NCI-H82 (cell line): ENCODE data around the gene PRDM12.

ENCODE experiments used
- DNase-seq: peaks from one replicate; lab custom pipeline; 2025; lab: John Stamatoyannopoulos, UW

The PRDM12 gene

GRCh38 chr9:130635721-130636647 is 28.4 kb upstream of the PRDM12 start:
- no peak for DNase-seq

DNA sequence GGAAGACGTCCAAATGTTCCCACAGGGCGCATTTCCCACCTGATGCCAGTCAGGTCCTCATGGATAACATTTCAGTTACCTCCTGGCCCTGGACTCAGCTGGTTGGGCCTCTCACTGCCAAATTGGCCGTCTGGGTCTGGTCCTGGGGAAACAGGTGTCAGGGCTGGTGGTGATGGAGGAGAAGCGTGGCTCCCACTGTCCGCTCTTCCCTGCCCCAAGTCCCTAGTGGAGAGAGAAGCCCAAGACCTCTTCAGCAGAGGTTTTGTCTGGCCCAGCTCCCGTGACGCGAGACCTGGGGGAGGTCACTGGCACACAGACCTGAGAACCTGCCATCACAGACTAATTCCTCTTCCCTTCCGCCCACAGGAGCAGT is 27.8 kb upstream of the PRDM12 start:
- DNase-seq: no peak

DNA sequence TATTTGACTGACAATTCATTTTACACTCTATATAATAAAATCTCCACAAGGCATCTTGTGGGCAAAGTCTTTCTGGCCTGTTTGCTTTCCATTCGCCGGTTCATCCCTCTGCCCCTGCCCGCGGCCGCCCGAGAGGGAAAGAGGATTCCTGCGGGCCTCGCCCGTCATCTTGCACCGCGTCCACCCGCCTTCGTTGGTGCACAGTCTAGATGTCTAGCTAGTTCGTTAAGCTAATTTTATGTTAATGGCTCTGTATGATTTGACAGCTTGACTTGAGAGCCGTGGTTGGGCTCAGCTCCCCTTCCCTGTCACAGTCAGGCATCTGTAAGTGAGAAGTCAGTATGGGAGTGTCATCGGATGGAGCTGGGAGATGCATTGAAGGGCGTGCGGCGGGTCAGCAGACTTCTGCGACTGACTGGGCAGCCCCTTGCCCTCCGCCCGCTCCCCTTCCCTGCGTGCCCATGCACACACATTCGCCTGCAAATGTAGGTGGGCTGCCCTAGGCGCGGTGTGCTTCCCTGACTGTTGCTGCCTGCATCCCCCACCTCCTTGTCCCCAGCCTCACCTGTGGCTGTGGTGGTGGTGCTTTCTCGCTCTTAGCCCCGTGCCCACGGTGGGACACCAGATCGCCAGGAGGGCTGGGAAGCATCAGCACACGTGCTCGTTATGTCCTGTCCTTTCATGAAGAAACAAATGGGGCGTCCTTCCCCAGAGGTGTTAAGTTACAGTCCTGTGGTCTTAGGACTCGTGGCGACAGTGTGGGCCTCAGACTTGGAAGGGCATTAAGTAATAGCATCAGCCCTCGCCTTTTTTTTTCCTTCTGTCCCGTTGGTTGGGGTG is 25.9 kb upstream of the PRDM12 start:
- no peak for DNase-seq

DNA sequence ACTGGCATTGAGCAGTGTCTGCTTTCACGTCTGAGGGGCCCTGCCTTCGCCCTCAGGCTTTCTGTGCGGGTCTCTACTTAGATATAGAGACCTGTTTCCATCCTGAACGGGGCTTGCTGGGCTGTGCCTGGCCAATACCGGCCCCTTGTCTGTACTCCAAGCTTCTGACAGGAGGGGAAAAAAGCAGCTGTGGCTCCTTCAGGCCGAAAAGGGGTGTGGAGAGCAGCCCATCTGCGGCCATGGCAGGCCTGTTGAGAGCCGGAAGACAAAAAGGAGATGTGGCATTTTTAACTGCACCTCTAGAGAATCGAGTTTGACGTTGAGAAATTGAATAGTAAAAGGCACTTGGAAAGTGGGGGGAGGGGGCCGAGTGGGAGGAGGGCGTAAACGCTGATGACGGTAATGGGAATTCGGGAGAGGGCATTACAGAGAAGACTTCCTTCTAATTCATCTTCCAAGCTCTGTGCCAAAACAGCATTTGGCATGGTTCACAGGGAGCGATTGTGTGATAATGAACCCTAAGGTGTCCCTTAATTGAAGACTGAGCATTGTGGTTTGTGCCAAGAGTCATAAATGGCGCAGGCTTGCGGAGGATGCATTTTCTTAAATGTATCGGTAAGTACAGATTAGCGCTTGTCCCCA is 25.1 kb upstream of the PRDM12 start:
- DNase-seq: no peak

GRCh38 chr9:130639866-130640555 is 24.4 kb upstream of the PRDM12 start:
- DNase-seq: no peak

DNA sequence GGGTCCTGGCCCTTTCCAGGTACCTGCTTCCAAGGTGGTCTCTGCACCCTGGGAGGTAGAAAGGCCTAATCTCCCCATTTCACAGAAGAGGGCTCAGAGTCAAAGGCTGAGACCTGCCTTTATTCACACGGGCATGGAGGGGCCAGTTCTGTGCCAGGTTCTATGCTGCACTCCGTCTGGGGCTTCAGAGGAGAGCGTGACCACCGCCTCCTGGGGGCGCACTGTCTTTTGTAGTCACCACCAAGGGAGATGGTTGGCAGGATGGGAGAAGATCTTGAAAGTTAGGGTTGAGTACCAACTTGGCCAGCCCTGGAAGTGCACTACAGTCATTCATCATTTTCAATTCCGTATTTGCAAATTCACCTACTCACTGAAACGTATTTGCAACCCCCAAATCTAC is 23.7 kb upstream of the PRDM12 start:
- DNase-seq: no peak

- no peak for DNase-seq
These were observed 21.5 kb upstream of the PRDM12 start for GRCh38 chr9:130642926-130643325.

DNA sequence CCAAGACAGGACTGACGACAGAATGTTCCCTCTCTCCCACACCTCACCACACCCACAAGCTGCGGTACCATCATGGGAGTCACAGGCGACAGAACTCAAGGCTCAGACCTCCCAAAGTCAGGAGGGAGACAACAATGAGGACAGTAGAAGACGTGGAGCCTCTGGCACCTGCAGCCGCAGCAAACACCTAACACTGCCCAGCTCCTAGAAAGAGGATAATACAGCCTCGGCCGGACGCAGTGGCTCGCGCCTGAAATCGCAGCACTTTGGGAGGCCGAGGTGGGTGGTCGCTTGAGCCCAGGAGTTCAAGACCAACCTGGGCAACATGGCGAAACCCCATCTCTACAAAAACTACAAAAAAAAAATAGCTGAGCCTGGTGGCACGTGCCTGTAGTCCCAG is 13.2 kb upstream of the PRDM12 start:
- no peak for DNase-seq

DNA sequence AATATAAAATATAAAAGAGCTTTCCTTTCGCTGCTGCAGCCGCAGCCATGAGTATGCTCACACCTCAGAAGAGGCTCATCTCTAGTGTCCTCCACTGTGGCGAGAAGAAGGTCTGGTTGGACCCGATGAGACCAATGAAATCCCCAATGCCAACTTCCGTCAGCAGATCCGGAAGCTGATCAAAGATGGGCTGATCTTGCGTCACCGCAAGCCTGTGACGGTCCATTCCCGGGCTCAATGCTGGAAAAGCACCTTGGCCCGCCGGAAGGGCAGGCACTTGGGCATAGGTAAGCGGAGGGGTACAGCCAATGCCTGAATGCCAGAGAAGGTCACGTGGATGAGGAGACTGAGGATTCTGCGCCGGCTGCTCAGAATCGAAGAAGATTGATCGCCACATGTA is 12.6 kb upstream of the PRDM12 start:
- no peak for DNase-seq

DNA sequence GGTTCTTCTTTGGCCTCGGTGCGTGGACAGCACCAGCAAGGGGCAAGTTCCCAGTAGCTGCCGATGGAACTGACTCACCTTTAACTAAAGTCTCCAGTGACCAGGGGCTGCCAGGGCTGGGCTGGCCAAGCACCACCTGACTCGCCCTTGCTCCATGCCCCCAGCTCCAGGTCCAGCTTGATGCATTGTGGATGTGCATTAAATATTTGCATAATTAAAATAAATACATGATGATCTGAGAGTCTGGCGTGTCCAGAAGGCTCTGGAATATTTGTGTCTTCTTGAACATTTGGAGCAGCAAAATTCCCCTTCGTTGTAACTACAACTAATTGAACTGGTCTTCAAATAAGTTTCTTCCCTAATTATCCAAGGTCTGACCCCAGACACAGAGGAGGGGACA is 9.5 kb upstream of the PRDM12 start:
- DNase-seq: no peak

DNA sequence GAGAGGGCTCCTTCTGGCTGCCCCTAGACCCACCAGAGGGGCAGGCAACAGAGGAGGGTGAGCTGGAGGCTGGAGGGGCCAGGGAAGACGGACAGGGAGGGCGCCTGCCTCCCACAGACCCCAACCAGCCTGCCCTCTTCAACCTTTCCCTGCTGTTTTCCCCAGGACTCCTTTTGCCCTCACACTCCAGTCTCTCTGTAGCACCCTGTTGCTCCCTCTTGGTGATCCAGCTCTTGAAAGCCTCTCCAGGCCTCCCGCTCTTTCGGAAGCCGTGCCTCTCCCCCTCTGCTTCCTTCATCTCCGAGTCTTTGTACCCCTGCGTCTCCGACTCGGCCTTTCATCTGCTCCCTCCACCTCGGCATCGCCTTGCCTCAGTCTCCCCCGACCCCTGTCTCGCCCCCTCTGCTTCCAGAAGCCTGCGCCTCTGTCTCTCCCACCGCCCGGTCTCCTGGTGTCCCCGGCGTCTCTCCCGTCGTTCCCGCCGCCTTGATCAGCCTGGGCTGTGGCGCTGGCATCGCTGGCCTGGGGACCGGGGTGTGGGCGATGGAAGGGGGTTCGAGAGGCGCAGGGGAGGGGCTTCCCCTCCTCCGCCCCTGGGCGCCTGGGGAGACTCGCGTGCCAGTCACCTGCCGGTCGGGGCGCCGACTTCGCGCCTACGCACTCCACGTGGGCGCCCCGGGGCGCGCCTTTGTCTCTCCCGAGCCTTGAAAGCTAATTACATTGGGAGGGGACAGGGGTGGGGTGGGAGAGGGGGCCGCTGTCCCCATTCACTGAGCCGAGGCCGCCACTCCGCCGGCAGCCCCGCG is 5.3 kb upstream of the PRDM12 start:
- peak; percentile 17 for DNase-seq

DNA sequence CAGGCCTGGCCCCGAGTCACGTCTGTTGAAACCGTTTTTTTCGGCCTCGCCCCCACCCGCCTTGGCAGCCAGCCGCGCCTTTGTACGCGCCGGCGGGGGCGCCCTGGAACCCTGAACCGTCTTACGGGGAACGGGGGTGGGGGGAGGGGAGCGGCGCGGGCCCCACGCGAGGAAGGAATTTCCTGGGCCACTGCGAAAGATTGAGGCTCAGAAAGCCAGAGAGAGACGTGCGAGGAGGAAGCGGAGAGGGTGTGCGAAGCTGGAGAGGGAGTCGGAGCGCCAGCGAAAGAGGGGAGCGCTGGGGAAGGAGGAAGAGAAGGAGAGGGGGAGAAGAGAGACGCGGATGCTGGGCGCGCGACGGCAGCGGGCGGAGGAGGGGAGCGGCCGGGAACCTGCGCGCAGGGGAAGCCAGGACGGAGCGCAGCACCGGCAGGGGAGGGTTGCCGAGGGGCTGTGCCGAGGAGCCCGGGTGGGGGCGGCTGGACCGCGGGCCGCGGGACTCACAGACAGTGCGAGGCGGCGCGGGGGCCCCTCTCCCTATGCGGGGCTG is 4.6 kb upstream of the PRDM12 start:
- DNase-seq: peak; percentile 47

DNA sequence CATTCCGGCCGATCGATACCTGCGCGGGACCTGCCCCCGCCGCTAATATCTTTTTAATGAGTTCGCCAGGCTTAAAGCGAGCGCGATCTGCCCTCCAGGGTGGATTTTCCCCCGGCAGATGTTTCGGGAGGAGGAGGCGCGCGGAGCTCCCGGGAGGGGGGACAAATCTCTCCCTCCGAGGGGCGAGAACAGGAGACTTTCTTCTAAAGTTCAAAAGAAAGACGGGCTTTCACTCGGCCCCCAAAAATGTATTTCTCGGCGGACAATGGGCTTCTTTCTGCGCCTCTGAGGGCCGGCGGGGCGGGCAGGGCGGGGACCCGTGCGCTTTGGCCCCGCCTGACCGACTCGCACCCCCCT is 4.1 kb upstream of the PRDM12 start:
- DNase-seq: peak; percentile 61

- peak; percentile 28 for DNase-seq
These were observed 3.5 kb upstream of the PRDM12 start for GRCh38 chr9:130660683-130661450.

DNA sequence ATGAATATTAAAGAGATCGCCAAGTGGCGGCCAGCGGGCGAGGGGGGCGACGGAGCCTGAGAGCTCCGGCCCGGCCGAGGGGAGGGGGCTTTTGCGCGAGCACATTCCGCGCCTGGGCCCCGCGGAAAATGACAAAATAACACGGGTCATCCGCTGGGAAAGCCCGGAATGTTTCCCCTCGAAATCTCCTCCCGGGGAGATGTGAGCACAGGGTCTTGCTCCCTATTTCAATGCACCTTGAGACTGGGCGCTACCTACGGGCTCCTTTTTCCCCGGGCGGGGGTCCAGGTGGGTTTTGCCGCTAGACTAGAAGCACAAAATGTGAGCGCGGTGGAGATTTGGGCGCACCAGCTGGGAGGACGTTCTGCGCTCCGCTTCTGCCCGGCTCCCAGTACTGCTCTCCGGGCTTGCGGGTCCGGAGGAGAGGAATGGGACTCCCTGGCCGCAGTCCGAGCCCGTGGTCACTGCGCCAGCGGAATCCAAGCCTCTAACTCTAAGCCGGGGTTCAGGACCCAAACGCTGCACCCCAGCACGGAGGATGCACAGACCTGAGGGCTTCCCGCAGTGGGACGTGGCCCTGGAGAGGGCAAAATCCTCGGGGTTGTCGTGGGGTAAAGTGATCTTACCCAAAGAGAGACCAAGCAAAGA is 2.8 kb upstream of the PRDM12 start:
- DNase-seq: no peak

GRCh38 chr9:130662099-130662969 is 2.1 kb upstream of the PRDM12 start:
- DNase-seq: no peak

DNA sequence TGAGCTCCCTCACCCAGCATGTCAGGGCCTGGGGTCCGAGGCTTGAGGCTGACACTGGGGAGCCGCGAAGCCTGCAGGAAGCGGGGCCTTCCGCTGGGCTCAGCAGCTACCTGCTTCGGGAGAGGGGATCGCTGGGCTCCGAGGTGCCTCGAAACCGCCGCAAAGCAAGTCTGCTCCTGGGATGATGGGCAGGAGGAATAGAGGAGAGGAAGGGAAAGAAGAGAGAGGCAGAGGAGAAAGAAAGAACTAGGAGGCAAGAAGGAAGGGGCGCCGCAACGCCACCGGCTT is 1.5 kb upstream of the PRDM12 start:
- DNase-seq: no peak

DNA sequence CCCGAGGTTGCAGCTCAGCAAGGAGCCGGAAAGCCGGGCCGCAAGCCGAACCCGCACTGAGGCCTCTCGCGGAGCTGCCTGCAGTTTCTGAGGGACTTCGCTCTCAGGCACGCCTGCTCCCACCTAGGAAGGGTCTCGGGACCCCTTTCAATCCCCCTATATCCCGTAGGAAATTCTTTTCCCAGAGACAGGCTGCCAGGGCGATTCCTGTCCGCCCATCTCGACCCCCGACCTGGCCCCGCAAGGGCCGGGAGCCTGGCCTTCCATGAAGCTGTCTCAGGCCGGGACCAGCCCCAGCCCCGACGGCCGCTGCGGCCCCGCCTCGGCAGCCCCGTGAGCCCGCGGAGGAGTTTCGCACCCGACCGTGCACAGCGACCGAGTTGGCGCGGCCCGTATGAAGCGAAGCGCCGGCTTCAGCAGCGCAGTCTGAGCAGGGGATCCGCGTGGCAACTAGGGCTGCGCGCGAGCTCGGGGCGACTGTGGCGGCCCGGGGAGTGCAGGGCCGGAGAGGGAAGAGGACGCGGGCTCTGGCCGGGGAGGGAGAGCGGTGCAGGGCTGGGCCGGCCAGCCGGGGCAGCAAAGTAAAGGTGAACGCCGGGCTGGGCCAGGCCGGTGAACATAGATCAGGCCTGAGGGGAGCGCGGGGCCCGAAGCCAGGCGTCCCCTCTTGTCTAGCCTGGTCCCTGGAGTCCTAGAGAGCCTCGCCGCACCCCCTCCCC is 977 bp upstream of the PRDM12 start:
- DNase-seq: peak; percentile 27

DNA sequence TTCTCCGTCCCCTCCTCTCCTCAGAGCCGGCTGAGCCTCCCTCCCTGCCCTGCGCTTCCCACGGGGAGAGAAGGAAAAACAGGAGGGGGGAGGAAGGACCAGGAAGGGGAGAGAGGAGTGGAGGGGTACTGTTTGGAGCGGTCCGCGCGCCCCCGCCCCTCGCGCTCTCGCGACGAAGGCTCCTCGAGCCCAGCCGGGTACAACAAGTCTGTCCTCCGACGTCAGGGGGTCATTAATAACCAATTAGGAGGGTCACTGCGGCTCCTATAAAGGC is 480 bp upstream of the PRDM12 start:
- DNase-seq: no peak
